ENCODE measurements around the gene MAL. TPM values are rescaled to one million over a fixed set of nuclear protein-coding genes. Genes with fewer than 3 reads are reported as not detected.

Gene MAL
- total RNA-seq, 2 experiments from 2014 or later, result 188 to 206 TPM

DNA sequence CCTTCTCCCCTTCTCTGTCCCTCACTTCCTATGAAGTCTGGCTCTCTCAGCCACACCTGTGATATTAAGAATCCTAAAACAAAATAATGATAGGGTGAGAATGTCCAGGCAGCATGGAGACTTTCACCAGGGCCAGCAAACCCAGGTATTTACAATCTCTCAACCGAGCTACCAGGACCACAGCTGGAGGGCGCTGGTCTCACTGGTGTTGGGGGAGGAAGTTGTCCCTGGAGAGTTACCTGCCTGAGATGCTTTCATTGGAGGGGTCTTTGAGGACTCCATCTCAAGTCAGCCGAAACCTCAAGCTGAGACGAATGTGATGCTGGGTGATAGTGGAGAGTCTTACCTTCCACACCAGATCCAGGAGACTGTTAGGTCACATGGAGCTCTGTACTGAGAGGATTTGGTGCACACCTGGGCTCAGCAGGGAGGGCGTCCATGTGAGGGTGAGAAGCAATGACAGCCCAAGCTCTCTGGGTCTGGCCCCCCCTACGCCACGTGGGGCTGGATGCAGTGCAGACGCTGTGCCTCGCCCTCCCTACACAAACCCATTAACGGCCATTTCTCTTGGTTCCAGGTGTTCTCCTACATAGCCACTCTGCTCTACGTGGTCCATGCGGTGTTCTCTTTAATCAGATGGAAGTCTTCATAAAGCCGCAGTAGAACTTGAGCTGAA is 27.4 kb downstream of the MAL start:
- POLR2A ChIA-PET, result interaction anchor here (1.3 to 7.0 kb wide), 4 partner anchors 10 to 29 kb away, joined by 3 to 45 read pairs (median 8); partner anchors contain the start of gene MAL
- Mint-ChIP-seq H3K9me3 (ENCODE audit: insufficient read depth) (no peaks in the 10 kb centered on the region), H3K36me3 (ENCODE audit: low read depth) (peaks cover 76% of the 10 kb centered on the region), H3K4me3 (no peak overlapping the region), H3K27ac (peak overlapping the region; percentile 6), H3K27me3 (ENCODE audit: low read depth) (no peaks in the 10 kb centered on the region), H3K4me1 (ENCODE audit: low read depth) (peaks cover 81% of the 10 kb centered on the region)
- CTCF ChIA-PET, result interaction anchor here (1.1 to 9.6 kb wide), 10 partner anchors 9 to 62 kb away, joined by 3 to 126 read pairs (median 10); partner anchors contain the start of gene MAL
- DNase-seq, result no peak
- ATAC-seq, result no peak

DNA sequence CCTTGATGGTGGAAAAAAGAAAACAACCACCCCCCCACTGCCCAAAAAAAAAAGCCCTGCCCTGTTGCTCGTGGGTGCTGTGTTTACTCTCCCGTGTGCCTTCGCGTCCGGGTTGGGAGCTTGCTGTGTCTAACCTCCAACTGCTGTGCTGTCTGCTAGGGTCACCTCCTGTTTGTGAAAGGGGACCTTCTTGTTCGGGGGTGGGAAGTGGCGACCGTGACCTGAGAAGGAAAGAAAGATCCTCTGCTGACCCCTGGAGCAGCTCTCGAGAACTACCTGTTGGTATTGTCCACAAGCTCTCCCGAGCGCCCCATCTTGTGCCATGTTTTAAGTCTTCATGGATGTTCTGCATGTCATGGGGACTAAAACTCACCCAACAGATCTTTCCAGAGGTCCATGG is 28.0 kb downstream of the MAL start:
- no peaks in the 10 kb centered on the region for H3K27me3 Mint-ChIP-seq (ENCODE audit: low read depth)
- peaks cover 70% of the 10 kb centered on the region for H3K36me3 Mint-ChIP-seq (ENCODE audit: low read depth)
- no peak overlapping the region for H3K4me3 Mint-ChIP-seq
- no peak for ATAC-seq
- CTCF ChIA-PET, result interaction anchor here (1.1 to 9.6 kb wide), 12 partner anchors 9 to 67 kb away, joined by 3 to 126 read pairs (median 6); partner anchors contain the start of gene MAL
- POLR2A ChIA-PET, result interaction anchor here (0.8 to 7.0 kb wide), 6 partner anchors 9 to 31 kb away, joined by 3 to 45 read pairs (median 5); partner anchors contain the start of gene MAL
- no peak for DNase-seq
- no peaks in the 10 kb centered on the region for H3K9me3 Mint-ChIP-seq (ENCODE audit: insufficient read depth)
- H3K27ac Mint-ChIP-seq, result peak overlapping the region; percentile 61
- peaks cover 78% of the 10 kb centered on the region for H3K4me1 Mint-ChIP-seq (ENCODE audit: low read depth)

GRCh38 chr2:95054016-95054415 is 28.5 kb downstream of the MAL start:
- Mint-ChIP-seq H3K36me3 (ENCODE audit: low read depth) (peaks cover 66% of the 10 kb centered on the region), H3K27ac (peak overlapping the region; percentile 35), H3K4me3 (no peak overlapping the region), H3K27me3 (ENCODE audit: low read depth) (no peaks in the 10 kb centered on the region), H3K4me1 (ENCODE audit: low read depth) (peaks cover 75% of the 10 kb centered on the region), H3K9me3 (ENCODE audit: insufficient read depth) (no peaks in the 10 kb centered on the region)
- POLR2A ChIA-PET, result interaction anchor here (0.8 to 7.0 kb wide), 6 partner anchors 9 to 31 kb away, joined by 3 to 45 read pairs (median 5); partner anchors contain the start of gene MAL
- ATAC-seq (no peak), DNase-seq (no peak)
- CTCF ChIA-PET, result interaction anchor here (0.6 to 9.6 kb wide), 10 partner anchors 9 to 68 kb away, joined by 3 to 126 read pairs (median 10); partner anchors contain the start of gene MAL

DNA sequence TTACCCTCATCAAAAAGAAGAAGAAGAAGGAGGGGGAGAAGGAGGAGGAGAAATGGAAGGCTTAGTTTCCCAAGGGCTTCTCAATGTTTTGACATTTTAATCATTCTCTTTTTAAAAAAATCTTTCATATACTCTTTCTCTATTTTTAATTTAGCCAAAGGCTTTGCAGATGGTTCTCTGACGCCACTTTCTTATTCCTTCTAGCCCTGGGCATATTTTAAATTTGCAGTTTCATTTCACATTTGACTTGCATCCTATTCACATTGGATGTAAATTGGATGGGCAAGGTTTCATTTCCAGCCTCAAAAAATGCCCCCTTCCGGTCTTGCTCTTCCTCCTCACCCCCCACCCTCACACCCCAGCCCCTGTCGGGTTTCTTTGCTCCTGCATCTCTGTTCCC is 29.8 kb downstream of the MAL start:
- no peaks in the 10 kb centered on the region for H3K9me3 Mint-ChIP-seq (ENCODE audit: insufficient read depth)
- POLR2A ChIA-PET, result interaction anchor here (1.7 to 7.0 kb wide), 2 partner anchors 19 to 23 kb away, joined by 4 to 45 read pairs; no protein-coding TSS in a partner anchor
- peaks cover 55% of the 10 kb centered on the region for H3K36me3 Mint-ChIP-seq (ENCODE audit: low read depth)
- peaks cover 63% of the 10 kb centered on the region for H3K4me1 Mint-ChIP-seq (ENCODE audit: low read depth)
- CTCF ChIA-PET, result interaction anchor here (3.0 to 9.6 kb wide), 4 partner anchors 7 to 60 kb away, joined by 14 to 126 read pairs (median 60); partner anchors contain the start of gene MAL
- H3K27ac Mint-ChIP-seq, result peak overlapping the region; percentile 47
- no peak for DNase-seq
- no peak for ATAC-seq
- H3K4me3 Mint-ChIP-seq, result no peak overlapping the region
- no peaks in the 10 kb centered on the region for H3K27me3 Mint-ChIP-seq (ENCODE audit: low read depth)

- peaks cover 58% of the 10 kb centered on the region for H3K4me1 Mint-ChIP-seq (ENCODE audit: low read depth)
- CTCF ChIA-PET, result interaction anchor here (0.9 to 9.6 kb wide), 3 partner anchors 20 to 60 kb away, joined by 3 to 126 read pairs (median 100); partner anchors contain the start of gene MAL
Observed at GRCh38 chr2:95056044-95056443, 30.5 kb downstream of the MAL start.

DNA sequence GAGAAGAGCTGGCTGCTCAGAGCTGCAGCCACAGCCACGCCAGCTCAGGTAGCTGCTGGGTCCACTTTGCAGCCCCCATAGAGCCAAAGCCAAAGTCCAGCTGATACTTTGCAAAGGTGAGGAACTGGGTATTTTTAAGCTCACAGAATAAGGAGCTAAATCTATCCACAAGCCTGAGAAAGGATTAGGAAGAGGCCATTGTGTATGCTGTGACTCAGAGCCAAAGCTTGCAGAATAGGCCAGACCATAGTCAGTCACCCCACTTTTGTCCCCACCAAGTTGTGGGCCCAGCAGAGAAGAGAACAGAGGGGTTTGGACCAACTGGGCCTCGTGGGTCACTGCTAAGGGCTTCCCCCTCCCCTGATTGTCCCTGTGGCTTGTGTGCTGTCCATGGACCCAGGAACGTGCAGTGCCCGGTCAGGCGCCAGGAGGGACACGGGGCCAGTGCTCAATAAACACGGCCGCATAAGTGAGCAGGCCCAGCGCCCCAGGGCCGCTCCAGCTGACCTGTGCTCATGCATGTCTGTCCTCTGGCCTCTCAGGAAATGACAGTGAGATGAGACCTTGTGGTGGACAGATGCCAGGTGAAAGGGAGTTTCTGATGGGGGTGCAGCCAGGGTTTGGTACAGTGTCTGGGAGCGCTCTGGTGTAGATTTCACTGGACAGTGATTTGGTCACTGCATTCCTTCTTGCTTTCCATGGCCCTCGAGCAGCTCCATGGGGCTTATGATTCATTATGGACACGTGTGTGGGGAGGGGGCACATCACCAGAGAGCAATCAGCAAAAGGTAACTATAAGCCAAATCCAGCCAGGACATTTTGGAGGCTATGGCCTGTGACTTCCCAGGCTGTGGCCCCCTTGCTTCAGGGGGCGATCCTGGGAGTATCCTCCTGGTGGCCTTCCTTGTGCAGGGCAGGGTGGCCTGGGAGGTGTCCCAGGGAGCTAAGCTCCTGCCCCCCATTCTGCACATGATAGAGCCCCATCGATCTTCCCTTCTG is 31.3 kb downstream of the MAL start:
- Mint-ChIP-seq H3K4me1 (ENCODE audit: low read depth) (peaks cover 59% of the 10 kb centered on the region), H3K9me3 (ENCODE audit: insufficient read depth) (no peaks in the 10 kb centered on the region), H3K36me3 (ENCODE audit: low read depth) (peaks cover 40% of the 10 kb centered on the region), H3K27ac (peak overlapping the region; percentile 39), H3K27me3 (ENCODE audit: low read depth) (no peaks in the 10 kb centered on the region), H3K4me3 (no peak overlapping the region)
- no peak for ATAC-seq
- DNase-seq, result no peak
- ChIA-PET CTCF (interaction anchor here (0.9 to 9.6 kb wide), 3 partner anchors 19 to 59 kb away, joined by 3 to 126 read pairs (median 100); partner anchors contain the start of gene MAL), POLR2A (interaction anchor here (1.1 to 7.0 kb wide), 3 partner anchors 18 to 64 kb away, joined by 3 to 45 read pairs (median 6); partner anchors contain the start of gene MAL)

More at GRCh38 chr2:95056044-95056443, 30.5 kb downstream of the MAL start:
- Mint-ChIP-seq H3K4me3 (no peak overlapping the region), H3K27me3 (ENCODE audit: low read depth) (no peaks in the 10 kb centered on the region), H3K36me3 (ENCODE audit: low read depth) (peaks cover 48% of the 10 kb centered on the region), H3K9me3 (ENCODE audit: insufficient read depth) (no peaks in the 10 kb centered on the region), H3K27ac (peak overlapping the region; percentile 39)
- DNase-seq (no peak), ATAC-seq (peak; percentile 41)
- POLR2A ChIA-PET, result interaction anchor here (1.1 to 7.0 kb wide), 4 partner anchors 19 to 65 kb away, joined by 3 to 45 read pairs (median 5); partner anchors contain the start of gene MAL

DNA sequence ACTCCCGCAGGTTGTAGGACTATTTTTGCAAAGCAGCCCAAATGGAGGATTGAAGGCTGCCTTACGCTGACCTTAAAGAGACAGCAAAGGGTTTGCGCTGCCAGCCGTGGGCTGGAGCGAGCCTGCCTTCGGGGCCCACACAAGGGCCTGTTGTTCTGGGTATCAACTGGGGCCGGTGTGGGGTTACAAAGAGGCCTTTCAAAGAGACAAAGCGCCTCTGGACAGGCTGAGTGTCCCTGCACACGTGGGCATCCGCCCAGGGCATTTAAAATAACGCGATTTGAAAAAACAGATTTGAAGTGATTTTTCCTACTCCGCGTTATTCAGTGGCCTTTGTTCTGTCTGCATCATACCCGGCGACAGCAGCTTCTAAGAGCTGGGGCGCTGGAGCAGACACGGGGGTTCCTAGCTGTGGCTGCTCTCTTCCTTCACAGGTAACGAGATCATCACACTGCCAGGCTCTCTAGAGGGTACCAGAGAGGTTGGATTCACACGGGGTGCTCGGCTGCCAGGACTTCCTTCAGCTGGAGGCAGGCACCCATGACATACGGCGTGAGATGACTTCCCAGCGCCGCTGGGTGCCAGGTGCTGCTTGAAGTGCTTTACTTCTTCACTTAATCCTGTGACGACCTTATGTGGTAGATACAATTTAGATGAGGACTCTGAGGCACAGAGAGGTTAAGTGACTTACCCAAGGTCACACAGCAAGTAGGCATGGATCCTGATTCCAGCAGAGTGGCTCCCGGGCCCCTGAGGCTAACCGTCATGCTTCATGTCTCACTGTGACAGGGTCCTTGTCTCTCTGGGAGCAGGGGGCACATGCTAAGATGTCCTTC is 32.2 kb downstream of the MAL start:
- Mint-ChIP-seq H3K9me3 (ENCODE audit: insufficient read depth) (no peaks in the 10 kb centered on the region), H3K27me3 (ENCODE audit: low read depth) (no peaks in the 10 kb centered on the region), H3K4me1 (ENCODE audit: low read depth) (peaks cover 61% of the 10 kb centered on the region), H3K4me3 (no peak overlapping the region), H3K27ac (peak overlapping the region; percentile 70), H3K36me3 (ENCODE audit: low read depth) (peaks cover 31% of the 10 kb centered on the region)
- ChIA-PET POLR2A (interaction anchor here (1.4 to 7.0 kb wide), 2 partner anchors 17 to 32 kb away, joined by 6 to 45 read pairs; partner anchors contain the start of gene MAL), CTCF (interaction anchor here (1.1 to 9.6 kb wide), 2 partner anchors 19 to 35 kb away, joined by 3 to 126 read pairs; no protein-coding TSS in a partner anchor)
- ATAC-seq (no peak), DNase-seq (no peak)

DNA sequence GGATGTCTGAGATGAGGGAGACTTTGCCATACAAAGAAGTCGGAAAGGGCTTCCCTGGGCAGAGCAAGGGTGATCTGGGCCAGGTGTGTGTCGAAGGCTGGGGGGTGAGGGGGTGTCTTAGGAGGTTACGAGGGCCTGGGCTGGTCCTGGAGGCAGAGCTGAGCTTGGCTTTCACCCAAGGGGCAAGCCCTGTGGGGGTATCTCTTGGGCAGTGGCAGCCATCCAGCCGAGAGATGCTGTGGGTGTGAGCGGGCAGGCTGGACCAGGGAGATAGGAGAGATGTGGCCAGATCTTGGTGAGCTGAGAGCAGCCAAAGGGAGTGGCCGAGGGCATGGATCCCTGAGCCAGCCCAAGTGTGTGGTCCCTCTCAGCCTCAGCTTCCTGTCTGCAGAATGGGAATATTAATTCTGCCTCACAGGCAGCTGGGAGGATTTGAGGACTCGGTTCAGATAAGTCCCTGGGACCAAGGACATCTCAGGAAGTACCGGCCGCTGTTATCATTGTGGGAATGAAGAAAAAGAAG is 33.0 kb downstream of the MAL start:
- Mint-ChIP-seq H3K4me1 (ENCODE audit: low read depth) (peaks cover 63% of the 10 kb centered on the region), H3K9me3 (ENCODE audit: insufficient read depth) (no peaks in the 10 kb centered on the region), H3K27ac (peak overlapping the region; percentile 70), H3K4me3 (no peak overlapping the region), H3K27me3 (ENCODE audit: low read depth) (no peaks in the 10 kb centered on the region), H3K36me3 (ENCODE audit: low read depth) (peaks cover 23% of the 10 kb centered on the region)
- ChIA-PET CTCF (interaction anchor here (1.1 to 9.6 kb wide), 2 partner anchors 18 to 36 kb away, joined by 3 to 126 read pairs; no protein-coding TSS in a partner anchor), POLR2A (interaction anchor here (1.0 to 7.0 kb wide), 2 partner anchors 15 to 16 kb away, joined by 5 to 45 read pairs; no protein-coding TSS in a partner anchor)
- DNase-seq (no peak), ATAC-seq (no peak)

- H3K9me3 Mint-ChIP-seq (ENCODE audit: insufficient read depth), result no peaks in the 10 kb centered on the region
- no peaks in the 10 kb centered on the region for H3K27me3 Mint-ChIP-seq (ENCODE audit: low read depth)
- CTCF ChIA-PET, result interaction anchor here (2.2 to 9.6 kb wide), 2 partner anchors 17 to 37 kb away, joined by 7 to 126 read pairs; no protein-coding TSS in a partner anchor
- POLR2A ChIA-PET, result interaction anchor here (1.0 kb wide), 1 partner anchor 14 kb away, joined by 5 read pairs; no protein-coding TSS in a partner anchor
- ATAC-seq (no peak), DNase-seq (no peak)
- no peak overlapping the region for H3K4me3 Mint-ChIP-seq
- H3K4me1 Mint-ChIP-seq (ENCODE audit: low read depth), result peaks cover 64% of the 10 kb centered on the region
- H3K36me3 Mint-ChIP-seq (ENCODE audit: low read depth), result peaks cover 17% of the 10 kb centered on the region
- no peak overlapping the region for H3K27ac Mint-ChIP-seq
Observed at GRCh38 chr2:95058989-95059641, 33.6 kb downstream of the MAL start.

Data from activated CD8-positive, alpha-beta T cell treated with anti-CD3 and anti-CD28 coated beads, Interleukin-2, amount 10 ng/mL, durations not matched to agents 7 days and 5 days (primary cell).